ENCODE measurements around the gene ACTA2. TPM values are rescaled to one million over a fixed set of nuclear protein-coding genes. Genes with fewer than 3 reads are reported as not detected.

The ACTA2 gene
- total RNA-seq, 3 donors from 2014 or later (not counting 1 experiment from before 2014, with no cell fraction given): 5.0 to 13.1 (median 7.4) TPM

- Histone ChIP-seq H3K27ac (ENCODE audit: low read length) (no peak overlapping the region), H3K4me3 (ENCODE audit: low read length) (no peak overlapping the region), H3K9me3 (ENCODE audit: control insufficient read depth, insufficient read depth, low read length) (no peaks in the 10 kb centered on the region), H3K36me3 (ENCODE audit: control insufficient read depth, insufficient read depth, low read length) (peaks cover 43% of the 10 kb centered on the region), H3K27me3 (ENCODE audit: control insufficient read depth, insufficient read depth, low read length) (no peaks in the 10 kb centered on the region), H3K4me1 (ENCODE audit: control insufficient read depth, insufficient read depth, low read length) (no peaks in the 10 kb centered on the region)
- TF ChIP-seq, protein P1, sequence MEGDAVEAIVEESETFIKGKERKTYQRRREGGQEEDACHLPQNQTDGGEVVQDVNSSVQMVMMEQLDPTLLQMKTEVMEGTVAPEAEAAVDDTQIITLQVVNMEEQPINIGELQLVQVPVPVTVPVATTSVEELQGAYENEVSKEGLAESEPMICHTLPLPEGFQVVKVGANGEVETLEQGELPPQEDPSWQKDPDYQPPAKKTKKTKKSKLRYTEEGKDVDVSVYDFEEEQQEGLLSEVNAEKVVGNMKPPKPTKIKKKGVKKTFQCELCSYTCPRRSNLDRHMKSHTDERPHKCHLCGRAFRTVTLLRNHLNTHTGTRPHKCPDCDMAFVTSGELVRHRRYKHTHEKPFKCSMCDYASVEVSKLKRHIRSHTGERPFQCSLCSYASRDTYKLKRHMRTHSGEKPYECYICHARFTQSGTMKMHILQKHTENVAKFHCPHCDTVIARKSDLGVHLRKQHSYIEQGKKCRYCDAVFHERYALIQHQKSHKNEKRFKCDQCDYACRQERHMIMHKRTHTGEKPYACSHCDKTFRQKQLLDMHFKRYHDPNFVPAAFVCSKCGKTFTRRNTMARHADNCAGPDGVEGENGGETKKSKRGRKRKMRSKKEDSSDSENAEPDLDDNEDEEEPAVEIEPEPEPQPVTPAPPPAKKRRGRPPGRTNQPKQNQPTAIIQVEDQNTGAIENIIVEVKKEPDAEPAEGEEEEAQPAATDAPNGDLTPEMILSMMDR (IDR thresholded peaks at IDR 0.05): no peak
- Mint-ChIP-seq H3K4me3 (no peak overlapping the region), H3K9me3 (no peaks in the 10 kb centered on the region), H3K4me1 (no peaks in the 10 kb centered on the region), H3K27ac (no peak overlapping the region), H3K36me3 (no peaks in the 10 kb centered on the region), H3K27me3 (ENCODE audit: low read depth in 2 of 2) (no peaks in the 10 kb centered on the region)
- ATAC-seq (no peak), DNase-seq (no peak)
- intact Hi-C loops (cut with micrococcal nuclease): no loop called here
Measured at GRCh38 chr10:88923520-88923919, 29.1 kb downstream of the ACTA2 start.

DNA sequence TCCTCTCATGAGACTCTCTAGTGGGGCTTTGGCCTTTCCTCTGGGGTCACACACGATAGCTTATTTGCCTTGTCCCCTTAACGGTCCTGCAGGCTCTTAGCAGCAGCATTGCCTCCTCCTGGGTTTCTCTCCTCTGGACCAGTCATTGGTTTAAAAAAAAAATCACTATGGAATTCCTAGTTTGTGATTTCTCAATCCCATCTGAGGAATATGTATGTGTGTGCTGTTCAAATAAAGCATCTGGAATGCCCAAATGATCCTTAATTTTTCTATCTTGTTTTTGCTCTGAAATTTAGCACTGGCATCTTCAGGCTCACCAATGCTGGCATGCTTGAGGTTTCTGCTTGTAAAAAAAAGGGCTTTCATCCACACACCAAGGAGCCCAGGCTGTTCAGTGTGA lies 30.5 kb downstream of the ACTA2 start:
- Mint-ChIP-seq H3K4me1 (no peaks in the 10 kb centered on the region), H3K27me3 (ENCODE audit: low read depth in 2 of 2) (no peaks in the 10 kb centered on the region), H3K4me3 (no peak overlapping the region), H3K36me3 (no peaks in the 10 kb centered on the region), H3K9me3 (no peaks in the 10 kb centered on the region), H3K27ac (no peak overlapping the region)
- no peaks in the 10 kb centered on the region for H3K9me3 ChIP-seq (ENCODE audit: control insufficient read depth, insufficient read depth, low read length)
- no peaks in the 10 kb centered on the region for H3K27me3 ChIP-seq (ENCODE audit: control insufficient read depth, insufficient read depth, low read length)
- DNase-seq (no peak), ATAC-seq (no peak)
- no peak overlapping the region for H3K4me3 ChIP-seq (ENCODE audit: low read length)
- intact Hi-C loops (cut with micrococcal nuclease): no loop called here
- 100% methylated on average over 2 of the region's 2 CpGs for WGBS (ENCODE audit: insufficient coverage)
- H3K4me1 ChIP-seq (ENCODE audit: control insufficient read depth, insufficient read depth, low read length): no peaks in the 10 kb centered on the region
- H3K36me3 ChIP-seq (ENCODE audit: control insufficient read depth, insufficient read depth, low read length): peaks cover 50% of the 10 kb centered on the region
- no peak overlapping the region for H3K27ac ChIP-seq (ENCODE audit: low read length)
- TF ChIP-seq, protein P1 (IDR thresholded peaks at IDR 0.05): no peak

DNA sequence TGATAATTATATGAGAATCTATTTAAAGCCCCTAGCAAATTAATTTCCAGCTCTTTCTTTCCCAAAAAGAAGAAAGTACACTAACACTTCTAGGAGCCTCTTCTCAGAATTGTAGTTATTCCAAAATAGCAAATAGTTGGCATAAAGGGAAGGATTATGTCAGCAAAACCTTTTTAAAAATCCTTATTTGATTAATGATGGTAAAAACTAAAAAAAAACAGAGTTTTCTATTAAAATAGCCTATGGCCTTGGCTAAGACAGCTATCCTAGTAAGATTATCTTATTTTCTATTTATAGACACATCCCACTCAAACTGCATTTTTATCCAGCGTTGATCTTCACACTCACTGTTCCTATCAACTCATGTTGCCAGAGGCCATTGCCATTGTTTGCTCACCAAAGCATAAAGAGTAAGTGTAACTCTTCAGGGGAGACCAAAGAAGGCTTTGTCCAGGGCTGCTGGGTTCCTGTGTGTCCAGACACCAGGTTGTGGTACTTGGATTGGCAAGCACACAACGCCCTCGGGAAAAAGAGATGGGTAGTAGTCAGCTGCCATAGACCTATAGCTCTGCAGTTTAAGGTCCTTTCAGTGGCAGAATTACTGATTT lies 31.5 kb downstream of the ACTA2 start:
- H3K9me3 ChIP-seq (ENCODE audit: control insufficient read depth, insufficient read depth, low read length): no peaks in the 10 kb centered on the region
- Mint-ChIP-seq H3K9me3 (no peaks in the 10 kb centered on the region), H3K4me3 (no peak overlapping the region), H3K27me3 (ENCODE audit: low read depth in 2 of 2) (no peaks in the 10 kb centered on the region), H3K27ac (no peak overlapping the region), H3K4me1 (no peaks in the 10 kb centered on the region), H3K36me3 (no peaks in the 10 kb centered on the region)
- intact Hi-C loops (cut with micrococcal nuclease): no loop called here
- ATAC-seq (no peak), DNase-seq (no peak)
- H3K4me1 ChIP-seq (ENCODE audit: control insufficient read depth, insufficient read depth, low read length): no peaks in the 10 kb centered on the region
- peaks cover 49% of the 10 kb centered on the region for H3K36me3 ChIP-seq (ENCODE audit: control insufficient read depth, insufficient read depth, low read length)
- TF ChIP-seq, protein P1 (IDR thresholded peaks at IDR 0.05): no peak
- WGBS (ENCODE audit: insufficient coverage): 100% methylated on average over 3 of the region's 3 CpGs
- H3K27me3 ChIP-seq (ENCODE audit: control insufficient read depth, insufficient read depth, low read length): no peaks in the 10 kb centered on the region
- no peak overlapping the region for H3K27ac ChIP-seq (ENCODE audit: low read length)
- no peak overlapping the region for H3K4me3 ChIP-seq (ENCODE audit: low read length)

DNA sequence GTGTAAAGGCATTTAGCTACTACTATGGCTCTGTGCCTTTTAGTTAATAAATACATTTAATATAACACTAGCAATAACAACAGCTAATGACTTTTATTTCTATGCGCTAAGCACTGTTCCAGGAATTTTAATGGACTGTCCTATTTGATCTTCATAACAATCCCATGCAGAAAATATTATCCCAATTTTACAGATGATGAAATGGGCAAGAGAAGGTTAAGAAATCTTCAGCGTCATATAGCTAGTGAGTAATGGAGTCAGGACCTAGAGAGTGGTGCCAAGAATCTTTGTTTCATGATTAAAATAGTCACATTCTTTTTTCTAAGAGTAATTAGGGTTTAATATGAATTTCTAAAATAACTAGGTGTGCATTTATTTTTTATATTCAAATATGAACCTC lies 32.4 kb downstream of the ACTA2 start:
- no peak for ATAC-seq
- Histone ChIP-seq H3K4me1 (ENCODE audit: control insufficient read depth, insufficient read depth, low read length) (no peaks in the 10 kb centered on the region), H3K4me3 (ENCODE audit: low read length) (no peak overlapping the region), H3K27ac (ENCODE audit: low read length) (no peak overlapping the region), H3K9me3 (ENCODE audit: control insufficient read depth, insufficient read depth, low read length) (no peaks in the 10 kb centered on the region), H3K27me3 (ENCODE audit: control insufficient read depth, insufficient read depth, low read length) (no peaks in the 10 kb centered on the region), H3K36me3 (ENCODE audit: control insufficient read depth, insufficient read depth, low read length) (peaks cover 50% of the 10 kb centered on the region)
- TF ChIP-seq, protein P1 (IDR thresholded peaks at IDR 0.05): no peak
- 0% methylated on average over 1 of the region's 2 CpGs for WGBS (ENCODE audit: insufficient coverage)
- Mint-ChIP-seq H3K27ac (no peak overlapping the region), H3K36me3 (no peaks in the 10 kb centered on the region), H3K27me3 (ENCODE audit: low read depth in 2 of 2) (no peaks in the 10 kb centered on the region), H3K4me3 (no peak overlapping the region), H3K4me1 (no peaks in the 10 kb centered on the region), H3K9me3 (no peaks in the 10 kb centered on the region)
- intact Hi-C loops (cut with micrococcal nuclease): no loop called here
- no peak for DNase-seq
